ENCODE measurements around the gene LAMB1. TPM values are rescaled to one million over a fixed set of nuclear protein-coding genes. Genes with fewer than 3 reads are reported as not detected.

Gene LAMB1
- total RNA-seq, 1 experiment from 2014 or later: 101 TPM

DNA sequence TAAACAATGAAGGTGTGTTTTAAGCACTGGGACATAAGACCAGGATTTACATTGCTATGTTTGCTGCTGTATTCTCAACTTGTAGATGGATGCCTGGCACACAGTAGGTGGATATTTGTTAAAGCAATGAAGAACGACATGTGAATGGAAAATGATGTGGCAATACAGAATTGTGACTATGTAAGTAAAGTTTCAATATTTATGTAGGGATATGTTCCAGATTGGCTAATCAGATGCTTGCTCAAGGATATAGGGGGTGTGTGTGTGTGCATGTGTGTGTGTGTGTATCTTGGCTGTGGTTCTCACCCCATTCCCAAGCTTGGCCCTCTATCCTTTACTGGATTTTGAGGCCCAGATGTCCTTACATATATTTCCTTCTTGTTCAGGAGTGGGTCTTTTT lies 42.7 kb upstream of the LAMB1 start:
- Histone ChIP-seq H3K27me3 (ENCODE audit: low read length) (no peaks in the 10 kb centered on the region), H3K36me3 (ENCODE audit: low read depth, low read length) (no peaks in the 10 kb centered on the region), H3K4me2 (ENCODE audit: low read length) (no peak overlapping the region), H4K20me1 (ENCODE audit: low read length) (no peaks in the 10 kb centered on the region), H2AFZ (ENCODE audit: low read length) (no peak overlapping the region), H3K4me1 (ENCODE audit: insufficient read depth, low read length) (no peaks in the 10 kb centered on the region), H3F3A (ENCODE audit: low read length, unreplicated experiment) (no peaks in the 10 kb centered on the region), H3K79me2 (ENCODE audit: low read length) (no peaks in the 10 kb centered on the region), H3K27ac (ENCODE audit: low read length) (no peak overlapping the region), H3K9me3 (ENCODE audit: low read length) (no peaks in the 10 kb centered on the region), H3K9ac (ENCODE audit: low read length) (no peak overlapping the region), H3K4me3 (ENCODE audit: low read length) (no peak overlapping the region), H3K9me2 (replicated peaks; ENCODE audit: low read length) (no peaks in the 10 kb centered on the region)
- DNase-seq: no peak
- ATAC-seq: no peak
- intact Hi-C loops (cut with micrococcal nuclease): no loop called here
- no peak for TF ChIP-seq EZH2phosphoT487 (IDR thresholded peaks at IDR 0.05; ENCODE audit: borderline replicate concordance, low read length)
- TF ChIP-seq EZH2 (IDR thresholded peaks at IDR 0.05; ENCODE audit: low read length, unreplicated experiment): no peak
- TF ChIP-seq, protein P1, sequence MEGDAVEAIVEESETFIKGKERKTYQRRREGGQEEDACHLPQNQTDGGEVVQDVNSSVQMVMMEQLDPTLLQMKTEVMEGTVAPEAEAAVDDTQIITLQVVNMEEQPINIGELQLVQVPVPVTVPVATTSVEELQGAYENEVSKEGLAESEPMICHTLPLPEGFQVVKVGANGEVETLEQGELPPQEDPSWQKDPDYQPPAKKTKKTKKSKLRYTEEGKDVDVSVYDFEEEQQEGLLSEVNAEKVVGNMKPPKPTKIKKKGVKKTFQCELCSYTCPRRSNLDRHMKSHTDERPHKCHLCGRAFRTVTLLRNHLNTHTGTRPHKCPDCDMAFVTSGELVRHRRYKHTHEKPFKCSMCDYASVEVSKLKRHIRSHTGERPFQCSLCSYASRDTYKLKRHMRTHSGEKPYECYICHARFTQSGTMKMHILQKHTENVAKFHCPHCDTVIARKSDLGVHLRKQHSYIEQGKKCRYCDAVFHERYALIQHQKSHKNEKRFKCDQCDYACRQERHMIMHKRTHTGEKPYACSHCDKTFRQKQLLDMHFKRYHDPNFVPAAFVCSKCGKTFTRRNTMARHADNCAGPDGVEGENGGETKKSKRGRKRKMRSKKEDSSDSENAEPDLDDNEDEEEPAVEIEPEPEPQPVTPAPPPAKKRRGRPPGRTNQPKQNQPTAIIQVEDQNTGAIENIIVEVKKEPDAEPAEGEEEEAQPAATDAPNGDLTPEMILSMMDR (conservative IDR thresholded peaks at IDR 0.05; ENCODE audit: low read depth, low read length): no peak
- POLR2A ChIA-PET (ENCODE audit: unreplicated experiment): interaction anchor here (0.6 kb wide), 1 partner anchor 51 kb away, joined by 5 read pairs; no protein-coding TSS in a partner anchor
- CTCF ChIA-PET: no interaction called here
- BruUV-seq (replicated peaks): no TSS peak

DNA sequence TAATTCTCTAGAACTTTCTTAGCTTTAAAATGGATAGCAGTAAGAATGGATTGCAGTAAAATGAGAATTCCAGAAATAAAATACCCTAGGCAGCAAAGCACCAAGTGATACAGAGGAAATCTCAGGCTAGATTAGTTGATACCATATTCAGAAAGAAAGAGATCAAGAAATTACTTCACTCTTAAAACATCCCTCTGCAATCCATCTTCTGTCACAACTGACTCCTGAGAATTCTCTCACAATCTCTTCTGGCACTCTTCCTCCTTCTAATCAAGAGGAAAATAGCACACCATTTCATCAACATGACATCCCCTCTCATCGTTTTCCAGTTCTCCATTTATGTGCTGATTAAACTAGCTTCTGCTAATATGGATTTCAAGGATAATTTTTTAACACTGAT lies 42.2 kb upstream of the LAMB1 start:
- ChIA-PET CTCF (interaction anchor here (0.6 kb wide), 1 partner anchor 73 kb away, joined by 3 read pairs; no protein-coding TSS in a partner anchor), POLR2A (ENCODE audit: unreplicated experiment) (no interaction called here)
- DNase-seq: no peak
- no peak overlapping the region for H3K4me2 ChIP-seq (ENCODE audit: low read length)
- H3K79me2 ChIP-seq (ENCODE audit: low read length): no peaks in the 10 kb centered on the region
- BruUV-seq (replicated peaks): no TSS peak
- no peak for TF ChIP-seq EZH2 (IDR thresholded peaks at IDR 0.05; ENCODE audit: low read length, unreplicated experiment)
- TF ChIP-seq, protein P1 (conservative IDR thresholded peaks at IDR 0.05; ENCODE audit: low read depth, low read length): no peak
- no peak for TF ChIP-seq EZH2phosphoT487 (IDR thresholded peaks at IDR 0.05; ENCODE audit: borderline replicate concordance, low read length)
- ATAC-seq: no peak
- no peak overlapping the region for H2AFZ ChIP-seq (ENCODE audit: low read length)
- H3K4me1 ChIP-seq (ENCODE audit: insufficient read depth, low read length): no peaks in the 10 kb centered on the region
- H4K20me1 ChIP-seq (ENCODE audit: low read length): no peaks in the 10 kb centered on the region
- no peak overlapping the region for H3K9ac ChIP-seq (ENCODE audit: low read length)
- no peaks in the 10 kb centered on the region for H3K36me3 ChIP-seq (ENCODE audit: low read depth, low read length)
- no peaks in the 10 kb centered on the region for H3F3A ChIP-seq (ENCODE audit: low read length, unreplicated experiment)
- H3K9me3 ChIP-seq (ENCODE audit: low read length): no peaks in the 10 kb centered on the region
- intact Hi-C loops (cut with micrococcal nuclease): no loop called here
- no peaks in the 10 kb centered on the region for H3K9me2 ChIP-seq (replicated peaks; ENCODE audit: low read length)
- no peak overlapping the region for H3K4me3 ChIP-seq (ENCODE audit: low read length)
- no peak overlapping the region for H3K27ac ChIP-seq (ENCODE audit: low read length)
- no peaks in the 10 kb centered on the region for H3K27me3 ChIP-seq (ENCODE audit: low read length)

DNA sequence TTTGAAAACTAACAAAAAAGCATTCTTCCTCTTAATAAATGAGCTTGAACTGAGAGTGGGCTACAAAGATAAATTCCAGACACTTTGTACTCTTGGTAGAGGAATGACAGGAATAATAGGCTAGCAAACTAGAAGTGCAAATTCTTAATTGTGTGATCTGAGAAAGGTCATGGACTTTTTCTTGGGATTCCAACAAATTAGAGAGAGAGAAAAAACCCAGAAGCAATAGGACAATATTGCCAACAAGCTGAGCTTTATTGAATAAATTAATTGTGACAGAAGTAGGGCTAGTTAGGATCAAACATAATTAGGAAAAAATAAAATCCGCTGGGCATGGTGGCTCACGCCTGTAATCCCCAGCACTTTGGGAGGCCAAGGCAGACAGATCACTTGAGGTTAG lies 41.4 kb upstream of the LAMB1 start:
- no peak overlapping the region for H3K27ac ChIP-seq (ENCODE audit: low read length)
- H3K9me3 ChIP-seq (ENCODE audit: low read length): no peaks in the 10 kb centered on the region
- H3K79me2 ChIP-seq (ENCODE audit: low read length): no peaks in the 10 kb centered on the region
- no peaks in the 10 kb centered on the region for H3F3A ChIP-seq (ENCODE audit: low read length, unreplicated experiment)
- no peak overlapping the region for H3K9ac ChIP-seq (ENCODE audit: low read length)
- H4K20me1 ChIP-seq (ENCODE audit: low read length): no peaks in the 10 kb centered on the region
- H3K36me3 ChIP-seq (ENCODE audit: low read depth, low read length): no peaks in the 10 kb centered on the region
- intact Hi-C loops (cut with micrococcal nuclease): no loop called here
- H3K4me3 ChIP-seq (ENCODE audit: low read length): no peak overlapping the region
- TF ChIP-seq EZH2 (IDR thresholded peaks at IDR 0.05; ENCODE audit: low read length, unreplicated experiment) (no peak), EZH2phosphoT487 (IDR thresholded peaks at IDR 0.05; ENCODE audit: borderline replicate concordance, low read length) (no peak)
- TF ChIP-seq, protein P1 (conservative IDR thresholded peaks at IDR 0.05; ENCODE audit: low read depth, low read length): no peak
- no peaks in the 10 kb centered on the region for H3K4me1 ChIP-seq (ENCODE audit: insufficient read depth, low read length)
- BruUV-seq (replicated peaks): no TSS peak
- ChIA-PET CTCF (interaction anchor here (0.6 kb wide), 2 partner anchors 74 to 299 kb away, joined by 3 read pairs; no protein-coding TSS in a partner anchor), POLR2A (ENCODE audit: unreplicated experiment) (no interaction called here)
- no peak overlapping the region for H3K4me2 ChIP-seq (ENCODE audit: low read length)
- H3K9me2 ChIP-seq (replicated peaks; ENCODE audit: low read length): no peaks in the 10 kb centered on the region
- DNase-seq: no peak
- H3K27me3 ChIP-seq (ENCODE audit: low read length): no peaks in the 10 kb centered on the region
- no peak overlapping the region for H2AFZ ChIP-seq (ENCODE audit: low read length)
- no peak for ATAC-seq
